Upper lobe of left lung (tissue), 4 donors: ENCODE results near the gene ZFAND4.

Experiments used
- CTCF ChIP-seq, 6 experiments: fragments of 450-650 bp in 4 of 6; fragments of 200-600 bp in 2 of 6; sonication (generic) in 2 of 6; IDR thresholded peaks; one replicate each; pipeline ENCODE4 v1.5.1; 2016 to 2019; ENCODE audit warnings: antibody characterized with exemption in 6 of 6
- POLR2A ChIP-seq, 4 donors: fragments of 450-650 bp; IDR thresholded peaks; one replicate each; pipeline ENCODE4 v1.5.1; 2016 to 2017; ENCODE audit warnings: antibody characterized with exemption in 4 of 4, mild to moderate bottlenecking in 2 of 4

GRCh38 chr10:45614869-45615268 is 57.7 kb downstream of the ZFAND4 start:
- TF ChIP-seq CTCF (IDR thresholded peaks at IDR 0.05) (no peak), POLR2A (IDR thresholded peaks at IDR 0.05) (no peak)
